SU-DHL-6 (cell line): Measurements from ENCODE around the gene CNN3.

Source experiments
- H2AFZ ChIP-seq: fragments of 200-600 bp; sonication (generic); 2 replicates; pipeline ENCODE4 v1.6.1; 2014; ENCODE audit warnings: low read depth, mild to moderate bottlenecking, moderate library complexity, mixed read lengths, antibody characterized with exemption, low read length; ENCODE audit not compliant: severe bottlenecking
- H3F3A ChIP-seq: fragments of 200-600 bp; shearing (Covaris generic); 2 replicates; pipeline ENCODE4 v1.6.0; 2016; ENCODE audit warnings: antibody characterized with exemption, mild to moderate bottlenecking; ENCODE audit not compliant: insufficient read depth
- H3K27ac ChIP-seq: fragments of 200-600 bp; sonication (generic); 2 replicates; pipeline ENCODE4 v1.5.1; 2016; ENCODE audit warnings: low read depth, mild to moderate bottlenecking, low read length, moderate library complexity, mixed read lengths
- H3K27me3 ChIP-seq: fragments of 200-600 bp; sonication (generic), shearing (Covaris generic); 2 replicates; pipeline ENCODE4 v1.6.0; 2014; ENCODE audit warnings: mild to moderate bottlenecking, low read length
- H3K36me3 ChIP-seq: fragments of 200-600 bp; sonication (generic); 2 replicates; pipeline ENCODE4 v1.6.1; 2014; ENCODE audit warnings: mild to moderate bottlenecking, low read length, mixed read lengths
- H3K4me2 ChIP-seq: fragments of 300-600, 200-600 bp; shearing (Covaris generic), sonication (generic); 2 replicates; pipeline ENCODE4 v1.6.0; 2014; ENCODE audit warnings: low read length, low read depth, mild to moderate bottlenecking; ENCODE audit not compliant: poor library complexity, severe bottlenecking
- H3K4me3 ChIP-seq: fragments of 200-600 bp; sonication (generic); 2 replicates; pipeline ENCODE4 v1.5.1; 2014; ENCODE audit warnings: antibody characterized with exemption, low read length, mild to moderate bottlenecking, mixed read lengths; ENCODE audit not compliant: insufficient read depth, poor library complexity, severe bottlenecking
- H3K79me2 ChIP-seq: fragments of 200-600 bp; sonication (generic); 2 replicates; pipeline ENCODE4 v1.6.1; 2014; ENCODE audit warnings: mild to moderate bottlenecking, low read length, moderate library complexity; ENCODE audit not compliant: insufficient read depth
- H3K9ac ChIP-seq: fragments of 200-600 bp; sonication (generic); 2 replicates; pipeline ENCODE4 v1.7.0; 2014; ENCODE audit warnings: mild to moderate bottlenecking, low read length
- H3K9me2 ChIP-seq: fragments of 200-600 bp; sonication (generic); replicated peaks from 2 replicates; pipeline ENCODE4 v1.6.1; 2014; ENCODE audit warnings: low read length; ENCODE audit not compliant: insufficient read depth
- H3K9me3 ChIP-seq: fragments of 200-600 bp; sonication (generic); 2 replicates; pipeline ENCODE4 v1.6.1; 2014; ENCODE audit warnings: low read length, mixed read lengths; ENCODE audit not compliant: insufficient read depth
- H4K20me1 ChIP-seq: fragments of 200-600 bp; sonication (generic); 2 replicates; pipeline ENCODE4 v1.6.1; 2014; ENCODE audit warnings: low read depth, mild to moderate bottlenecking, antibody characterized with exemption, low read length, moderate library complexity, mixed read lengths
- EZH2phosphoT487 ChIP-seq: fragments of 200-600 bp; sonication (generic), shearing (Covaris generic); conservative IDR thresholded peaks from 2 replicates; pipeline ENCODE4 v1.6.1; 2018; ENCODE audit warnings: mild to moderate bottlenecking, antibody characterized with exemption, low read length, moderate library complexity, mixed read lengths
- TF ChIP-seq, protein P1 (sequence below): fragments of 200-600 bp; sonication (generic); IDR thresholded peaks from one replicate; pipeline ENCODE4 v1.5.1; 2017; ENCODE audit warnings: antibody characterized with exemption, mild to moderate bottlenecking, low read length, moderate library complexity; ENCODE audit not compliant: insufficient read depth, poor library complexity, severe bottlenecking

The CNN3 gene

DNA sequence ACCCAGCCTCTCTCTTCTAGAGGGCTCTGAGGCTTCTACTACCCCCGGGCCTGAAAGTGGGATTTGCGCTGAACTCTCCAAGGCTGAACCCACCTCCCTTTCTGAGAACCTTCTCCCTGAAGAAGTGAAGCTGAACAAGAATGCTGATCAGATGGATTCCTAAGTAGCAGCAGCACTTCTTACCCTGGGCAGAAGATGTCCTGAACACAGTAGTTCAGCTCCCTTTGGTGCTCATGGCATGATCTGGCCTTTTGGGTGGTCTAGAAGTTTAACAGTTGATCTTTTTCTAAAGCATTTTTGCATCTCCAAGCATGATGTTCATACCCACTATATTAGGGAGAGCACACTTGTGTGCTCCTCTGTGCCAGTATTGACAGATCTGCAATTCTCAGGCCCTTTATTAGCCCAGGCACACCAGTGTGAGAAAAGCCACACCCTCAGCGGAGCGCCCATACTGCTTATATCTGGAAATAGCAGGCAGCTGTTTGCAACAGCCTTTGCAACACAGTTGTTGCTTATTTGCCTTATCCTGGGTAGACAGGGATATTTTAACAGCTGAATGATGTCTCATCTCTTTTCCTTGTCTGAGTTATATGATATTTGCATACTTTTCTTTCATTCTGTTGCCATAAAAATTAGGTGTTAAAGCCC, 34.2 kb downstream of the CNN3 start:
- Histone ChIP-seq H3K9me3 (no peaks in the 10 kb centered on the region), H3K4me3 (no peak overlapping the region), H4K20me1 (no peaks in the 10 kb centered on the region), H3K27ac (no peak overlapping the region), H3K4me2 (no peak overlapping the region), H3F3A (no peaks in the 10 kb centered on the region), H3K9me2 (no peaks in the 10 kb centered on the region), H3K36me3 (no peaks in the 10 kb centered on the region), H3K79me2 (no peaks in the 10 kb centered on the region), H3K27me3 (no peaks in the 10 kb centered on the region), H3K9ac (no peak overlapping the region), H2AFZ (no peak overlapping the region)
- TF ChIP-seq EZH2phosphoT487 = no peak

GRCh38 chr1:94888201-94888600, 38.7 kb downstream of the CNN3 start:
- Histone ChIP-seq H3K4me3 (no peak overlapping the region), H4K20me1 (no peaks in the 10 kb centered on the region), H3K9me2 (no peaks in the 10 kb centered on the region), H3K9me3 (no peaks in the 10 kb centered on the region), H3K27ac (no peak overlapping the region), H3K4me2 (no peak overlapping the region), H3K36me3 (no peaks in the 10 kb centered on the region), H3K79me2 (no peaks in the 10 kb centered on the region), H3K9ac (no peak overlapping the region), H2AFZ (no peak overlapping the region), H3K27me3 (no peaks in the 10 kb centered on the region), H3F3A (no peaks in the 10 kb centered on the region)
- TF ChIP-seq, protein P1, sequence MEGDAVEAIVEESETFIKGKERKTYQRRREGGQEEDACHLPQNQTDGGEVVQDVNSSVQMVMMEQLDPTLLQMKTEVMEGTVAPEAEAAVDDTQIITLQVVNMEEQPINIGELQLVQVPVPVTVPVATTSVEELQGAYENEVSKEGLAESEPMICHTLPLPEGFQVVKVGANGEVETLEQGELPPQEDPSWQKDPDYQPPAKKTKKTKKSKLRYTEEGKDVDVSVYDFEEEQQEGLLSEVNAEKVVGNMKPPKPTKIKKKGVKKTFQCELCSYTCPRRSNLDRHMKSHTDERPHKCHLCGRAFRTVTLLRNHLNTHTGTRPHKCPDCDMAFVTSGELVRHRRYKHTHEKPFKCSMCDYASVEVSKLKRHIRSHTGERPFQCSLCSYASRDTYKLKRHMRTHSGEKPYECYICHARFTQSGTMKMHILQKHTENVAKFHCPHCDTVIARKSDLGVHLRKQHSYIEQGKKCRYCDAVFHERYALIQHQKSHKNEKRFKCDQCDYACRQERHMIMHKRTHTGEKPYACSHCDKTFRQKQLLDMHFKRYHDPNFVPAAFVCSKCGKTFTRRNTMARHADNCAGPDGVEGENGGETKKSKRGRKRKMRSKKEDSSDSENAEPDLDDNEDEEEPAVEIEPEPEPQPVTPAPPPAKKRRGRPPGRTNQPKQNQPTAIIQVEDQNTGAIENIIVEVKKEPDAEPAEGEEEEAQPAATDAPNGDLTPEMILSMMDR = no peak
- no peak for TF ChIP-seq EZH2phosphoT487

DNA sequence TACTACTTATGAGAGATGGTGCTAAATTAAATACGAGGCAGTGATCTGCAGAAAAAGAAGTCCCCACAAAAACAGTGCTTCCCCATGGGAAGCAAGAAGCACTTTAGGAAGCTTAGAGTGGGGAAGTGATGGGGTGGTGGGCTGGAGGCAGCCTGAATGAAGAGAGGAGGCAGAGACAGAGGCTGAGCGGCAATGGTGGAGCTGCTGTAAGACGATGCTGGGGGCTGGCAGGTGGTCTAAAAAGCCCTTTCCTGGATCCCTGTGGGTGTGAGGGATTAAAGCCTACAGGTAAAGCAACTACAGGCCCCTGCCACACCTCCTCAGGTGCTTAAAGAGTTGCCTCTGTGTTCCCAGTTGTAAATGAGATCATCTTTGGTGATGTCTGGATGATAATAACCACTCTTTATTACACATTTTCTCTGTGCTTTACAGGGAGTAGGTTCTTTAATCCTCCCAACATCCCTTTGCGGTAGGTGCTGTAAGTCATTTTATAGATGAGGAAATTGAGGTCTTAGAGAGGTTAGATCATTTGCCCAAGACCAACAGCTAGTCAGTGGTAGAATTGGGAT, 39.2 kb downstream of the CNN3 start:
- H2AFZ ChIP-seq = no peak overlapping the region
- H3K4me3 ChIP-seq = no peak overlapping the region
- TF ChIP-seq EZH2phosphoT487 = no peak
- TF ChIP-seq, protein P1 = no peak
- no peak overlapping the region for H3K4me2 ChIP-seq
- H3K9me3 ChIP-seq = no peaks in the 10 kb centered on the region
- H3K36me3 ChIP-seq = no peaks in the 10 kb centered on the region
- H3K9me2 ChIP-seq = no peaks in the 10 kb centered on the region
- H3K9ac ChIP-seq = no peak overlapping the region
- no peak overlapping the region for H3K27ac ChIP-seq
- H3K27me3 ChIP-seq = no peaks in the 10 kb centered on the region
- H4K20me1 ChIP-seq = no peaks in the 10 kb centered on the region
- H3K79me2 ChIP-seq = no peaks in the 10 kb centered on the region
- H3F3A ChIP-seq = no peaks in the 10 kb centered on the region

GRCh38 chr1:94887106-94887505, 39.8 kb downstream of the CNN3 start:
- Histone ChIP-seq H3F3A (no peaks in the 10 kb centered on the region), H2AFZ (no peak overlapping the region), H3K79me2 (no peaks in the 10 kb centered on the region), H3K36me3 (no peaks in the 10 kb centered on the region), H3K27me3 (no peaks in the 10 kb centered on the region), H3K27ac (no peak overlapping the region), H4K20me1 (no peaks in the 10 kb centered on the region), H3K9me2 (no peaks in the 10 kb centered on the region), H3K4me3 (no peak overlapping the region), H3K4me2 (no peak overlapping the region), H3K9ac (no peak overlapping the region), H3K9me3 (no peaks in the 10 kb centered on the region)
- TF ChIP-seq EZH2phosphoT487 = no peak
- TF ChIP-seq, protein P1 = no peak
